Measurements from ENCODE around the gene MYL3.

The MYL3 gene

DNA sequence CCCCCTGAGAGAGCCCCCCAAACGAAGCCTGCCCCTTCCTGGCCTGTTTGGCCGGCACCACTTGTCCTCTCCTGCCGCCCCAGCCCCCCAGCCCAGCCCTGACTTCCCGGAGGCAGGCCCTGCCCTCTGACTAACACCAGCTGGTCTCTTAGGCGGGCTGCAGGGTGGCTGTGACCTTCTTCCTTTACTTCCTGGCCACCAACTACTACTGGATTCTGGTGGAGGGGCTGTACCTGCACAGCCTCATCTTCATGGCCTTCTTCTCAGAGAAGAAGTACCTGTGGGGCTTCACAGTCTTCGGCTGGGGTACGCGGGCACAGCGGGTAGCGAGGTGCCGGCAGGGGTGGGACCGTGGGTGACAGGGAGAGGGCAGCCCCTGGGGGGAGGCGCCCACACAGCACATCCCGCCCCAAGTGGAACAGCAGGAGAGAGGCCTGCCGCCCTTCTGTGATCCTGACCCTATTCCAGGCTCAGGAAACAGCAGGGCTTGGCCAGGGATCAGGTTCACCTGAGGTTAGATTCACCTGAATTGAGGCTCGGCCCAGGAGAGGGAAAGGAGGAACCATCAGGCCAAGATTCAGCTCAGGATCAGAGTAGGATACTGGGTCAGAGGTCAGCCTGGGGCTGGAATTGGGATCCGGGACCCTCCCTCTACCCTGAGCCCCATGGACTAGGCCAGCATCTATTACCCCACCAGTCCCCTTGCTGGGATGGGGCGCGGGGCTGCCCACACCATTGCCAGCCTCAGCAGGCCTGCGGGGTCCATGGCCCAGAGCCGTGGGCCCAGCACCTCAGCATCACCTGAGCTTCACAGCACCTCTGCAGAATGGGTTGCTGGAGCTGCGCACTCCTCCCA is 36.1 kb upstream of the MYL3 start:
- DNase-seq, result no peak

DNA sequence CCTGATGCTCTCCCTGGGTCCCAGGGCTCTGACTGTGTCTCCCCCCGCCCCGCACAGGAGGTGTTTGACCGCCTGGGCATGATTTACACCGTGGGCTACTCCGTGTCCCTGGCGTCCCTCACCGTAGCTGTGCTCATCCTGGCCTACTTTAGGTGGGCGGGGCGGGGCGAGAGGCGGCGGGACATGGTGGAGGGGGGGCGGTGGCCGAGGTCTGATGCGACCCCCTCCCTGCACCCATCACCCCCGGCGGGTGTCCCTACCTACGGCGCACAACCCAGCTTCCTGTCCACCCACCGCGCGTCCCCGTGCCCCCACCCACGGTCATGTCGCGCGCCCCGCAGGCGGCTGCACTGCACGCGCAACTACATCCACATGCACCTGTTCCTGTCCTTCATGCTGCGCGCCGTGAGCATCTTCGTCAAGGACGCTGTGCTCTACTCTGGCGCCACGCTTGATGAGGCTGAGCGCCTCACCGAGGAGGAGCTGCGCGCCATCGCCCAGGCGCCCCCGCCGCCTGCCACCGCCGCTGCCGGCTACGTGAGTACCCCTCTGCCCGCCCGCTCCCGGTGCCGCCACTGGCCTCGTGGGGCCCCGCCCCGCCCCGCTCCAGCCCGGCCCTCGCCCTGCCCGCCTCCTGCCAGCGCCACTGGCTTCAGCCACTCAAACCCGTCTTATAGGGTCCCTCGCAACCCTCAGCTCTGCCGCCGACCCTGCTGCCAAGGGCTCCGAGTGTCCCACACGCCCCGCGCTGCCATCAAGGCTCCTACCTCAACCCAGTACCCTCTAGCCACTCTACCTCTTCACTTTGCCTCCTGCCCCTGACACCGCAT is 35.3 kb upstream of the MYL3 start:
- no peak for DNase-seq

DNA sequence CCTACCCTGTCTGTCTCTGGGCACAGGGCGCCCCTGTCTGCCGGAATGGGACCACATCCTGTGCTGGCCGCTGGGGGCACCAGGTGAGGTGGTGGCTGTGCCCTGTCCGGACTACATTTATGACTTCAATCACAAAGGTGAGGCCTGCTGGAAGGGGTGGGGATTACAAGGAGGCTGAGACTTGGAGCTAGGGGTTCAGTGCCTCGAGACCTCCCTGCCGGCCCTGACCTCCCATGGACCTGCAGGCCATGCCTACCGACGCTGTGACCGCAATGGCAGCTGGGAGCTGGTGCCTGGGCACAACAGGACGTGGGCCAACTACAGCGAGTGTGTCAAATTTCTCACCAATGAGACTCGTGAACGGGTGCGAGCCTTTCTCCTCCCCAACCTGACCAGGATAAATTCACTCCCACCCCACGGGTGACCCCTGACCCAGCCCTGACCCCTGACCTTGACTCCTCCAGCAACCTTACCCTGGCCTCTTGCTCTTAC is 34.6 kb upstream of the MYL3 start:
- no peak for DNase-seq

DNA sequence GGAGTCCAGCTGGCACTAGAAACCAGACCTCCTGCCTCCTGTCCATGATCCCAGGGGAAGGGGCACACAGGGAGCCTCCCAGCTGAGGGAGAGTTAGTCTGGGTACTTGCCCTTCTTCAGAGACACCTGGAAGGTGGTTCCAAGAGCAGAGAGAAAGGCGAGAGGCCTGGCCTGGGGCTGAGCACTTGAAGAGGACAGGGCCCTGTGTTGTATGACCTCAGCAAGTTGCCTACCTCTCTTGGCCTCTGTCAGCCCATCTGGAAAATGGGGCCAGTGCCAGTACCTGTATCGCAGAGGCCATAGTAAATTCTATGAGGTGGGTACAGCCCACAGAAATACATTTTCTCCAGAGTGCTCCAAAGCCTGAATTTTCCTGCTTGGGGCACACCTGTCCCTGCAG is 33.8 kb upstream of the MYL3 start:
- DNase-seq, result no peak

DNA sequence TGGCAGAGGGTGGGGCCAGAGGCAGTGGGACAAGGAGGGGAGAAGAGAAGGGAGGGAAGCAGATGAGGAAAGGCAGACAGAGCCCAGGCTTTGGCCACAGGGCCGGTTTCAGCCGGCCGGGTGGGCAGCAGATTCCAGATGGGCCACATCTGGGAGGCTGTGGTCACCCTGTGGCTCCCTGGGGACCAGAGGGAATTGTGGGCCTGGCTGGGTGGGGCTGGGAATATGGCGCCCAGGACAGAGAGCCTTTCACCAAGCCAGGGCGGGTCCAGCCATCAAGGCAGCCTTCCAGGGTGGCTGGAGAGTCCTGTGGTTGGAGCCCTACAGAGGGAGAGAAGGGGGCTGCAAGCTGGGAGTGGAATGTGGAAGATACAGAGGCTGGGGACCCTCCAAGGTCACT is 33.1 kb upstream of the MYL3 start:
- DNase-seq, result no peak

DNA sequence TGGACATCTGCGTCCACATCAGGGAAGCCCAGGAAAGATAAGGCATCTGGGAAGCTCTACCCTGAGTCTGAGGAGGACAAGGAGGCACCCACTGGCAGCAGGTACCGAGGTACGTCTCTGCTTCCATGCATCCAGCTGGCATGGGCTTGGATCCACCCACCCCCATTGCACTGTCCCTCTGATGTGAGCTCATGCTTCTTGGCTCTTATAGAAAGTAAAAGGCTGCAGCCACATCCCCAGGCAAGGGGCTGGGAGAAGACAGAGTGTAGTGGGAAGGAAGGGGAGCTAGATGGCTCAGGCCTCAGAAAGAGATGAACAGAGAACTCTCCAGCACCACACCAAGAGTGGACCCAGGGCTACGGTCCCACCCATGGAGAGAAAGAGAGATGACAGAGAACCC is 32.5 kb upstream of the MYL3 start:
- DNase-seq, result no peak

DNA sequence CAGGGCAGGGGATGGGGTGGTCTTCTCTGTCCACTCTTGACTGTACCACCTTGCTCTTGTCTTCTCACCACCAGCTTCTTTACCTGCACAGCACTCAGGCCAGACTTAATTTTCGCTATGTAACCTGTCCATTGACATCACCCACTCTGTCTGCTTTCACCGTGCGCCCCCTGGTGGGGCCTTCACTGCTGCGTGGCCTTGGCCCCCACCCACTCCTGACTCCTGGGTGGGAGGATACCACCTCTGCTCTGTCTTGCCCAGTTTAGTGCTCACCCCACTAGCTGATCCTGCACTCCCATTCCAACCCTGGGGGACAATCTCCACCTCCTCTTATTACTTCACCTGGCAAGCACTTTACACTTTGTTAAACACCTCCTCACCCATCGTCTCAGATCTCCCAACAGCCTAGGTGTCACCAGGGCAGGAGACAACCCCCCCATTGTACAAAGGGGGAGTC is 32.0 kb upstream of the MYL3 start:
- DNase-seq, result peak in 1 of 2 donors; percentile 19

DNA sequence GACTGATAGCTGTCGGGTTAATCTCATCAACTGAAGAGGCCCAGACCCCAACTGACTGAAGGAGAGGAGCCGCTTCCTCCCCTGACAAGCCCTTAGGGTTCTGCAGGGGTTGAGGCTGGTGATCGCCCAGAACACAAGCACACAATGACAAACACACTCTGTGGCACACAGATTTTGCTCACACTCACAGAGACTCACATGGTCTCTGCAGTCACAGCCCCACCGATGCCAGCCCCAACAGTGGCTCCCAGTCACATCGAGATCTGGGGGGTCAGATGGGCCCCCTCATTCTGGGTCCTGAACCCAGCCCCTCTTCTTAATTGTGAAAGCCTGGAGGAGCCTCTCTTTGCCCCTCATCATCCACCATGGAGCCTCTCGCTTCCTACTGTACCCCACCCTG is 31.0 kb upstream of the MYL3 start:
- no peak for DNase-seq

DNA sequence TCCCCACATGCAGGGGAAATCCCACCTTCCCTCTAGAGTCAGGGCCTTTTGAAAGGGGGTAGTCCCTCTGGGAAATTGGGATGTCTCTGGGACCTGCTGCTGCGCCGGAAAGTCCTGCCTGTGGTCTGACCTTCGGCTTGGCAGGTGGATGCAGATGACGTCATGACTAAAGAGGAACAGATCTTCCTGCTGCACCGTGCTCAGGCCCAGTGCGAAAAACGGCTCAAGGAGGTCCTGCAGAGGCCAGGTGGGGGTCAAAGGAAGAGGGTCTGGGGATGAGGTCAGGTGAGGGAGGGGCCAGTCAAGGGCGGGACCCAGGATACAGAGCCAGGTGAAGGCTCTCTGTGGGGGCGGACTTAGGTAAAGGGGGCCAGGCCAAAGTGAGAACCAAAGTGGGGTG is 30.5 kb upstream of the MYL3 start:
- no peak for DNase-seq

DNA sequence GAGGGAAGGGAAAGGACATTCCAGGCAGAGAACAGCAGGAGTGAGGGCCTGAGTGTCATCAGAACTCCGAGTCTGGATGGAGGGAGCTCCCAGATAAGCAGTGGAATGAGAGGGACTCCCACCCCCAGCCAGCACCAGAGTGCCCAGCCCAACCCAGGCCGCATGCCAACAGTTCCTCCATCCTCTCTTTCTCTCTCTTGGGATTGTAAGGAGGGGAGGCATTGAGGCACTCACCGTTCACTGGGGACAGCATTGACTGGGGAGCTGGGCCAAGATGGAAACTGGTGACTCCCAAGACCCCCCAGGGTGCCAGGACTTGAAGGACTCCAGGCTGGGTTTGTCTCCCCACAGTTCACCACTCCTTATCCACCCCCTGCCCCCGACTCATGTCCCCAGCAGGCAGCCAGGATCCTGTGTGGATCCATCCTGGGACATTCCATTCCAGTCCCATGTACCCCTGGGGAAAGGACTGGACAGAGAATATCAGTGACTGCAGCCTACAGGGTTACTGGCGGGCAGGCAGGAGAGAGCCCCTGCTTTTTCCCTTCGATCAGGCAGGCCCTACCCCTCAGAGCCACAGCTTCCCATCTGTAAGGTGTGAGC is 30.0 kb upstream of the MYL3 start:
- no peak for DNase-seq

DNA sequence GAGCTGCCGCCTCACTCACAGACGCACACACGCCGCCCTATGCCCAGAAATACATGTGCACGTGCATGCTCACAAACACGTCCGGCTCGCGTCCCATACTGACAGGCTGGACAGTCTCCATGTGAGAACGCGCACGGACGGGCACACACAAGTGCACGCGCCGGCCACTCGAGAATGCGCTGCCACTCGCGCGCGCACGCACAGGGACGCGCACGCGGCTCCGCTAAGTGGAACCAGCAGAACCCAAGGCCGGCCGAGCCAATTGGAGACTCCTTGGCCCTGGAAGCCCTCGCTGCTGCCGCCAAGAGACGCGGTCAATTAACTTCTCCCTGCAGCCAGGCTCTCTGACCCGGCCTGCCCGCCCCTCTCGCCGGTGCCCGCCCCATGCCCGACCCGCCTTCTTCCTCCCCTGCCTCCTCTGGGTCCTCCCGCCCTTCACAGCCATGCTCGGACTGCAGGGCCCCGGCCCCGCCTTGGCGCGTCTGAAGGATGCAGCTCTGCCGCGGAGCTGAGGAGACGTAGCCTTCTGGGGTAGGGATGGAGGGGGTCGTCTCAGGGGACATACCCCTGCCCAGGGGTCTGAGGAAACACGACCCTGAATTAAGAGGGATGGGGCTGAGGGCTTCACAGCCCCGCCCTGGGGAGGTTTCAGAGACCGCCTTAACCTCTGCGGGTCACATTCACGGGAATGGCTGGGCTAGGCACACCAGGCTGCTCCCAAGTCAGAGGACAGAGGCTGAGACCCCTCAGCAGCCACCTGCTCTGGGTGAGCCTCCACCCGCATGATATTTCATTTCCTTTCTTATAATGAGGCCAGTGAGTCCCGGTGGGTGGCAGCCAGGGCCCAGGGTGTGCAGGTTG is 29.3 kb upstream of the MYL3 start:
- peak; percentile 33 to 67 for DNase-seq

DNA sequence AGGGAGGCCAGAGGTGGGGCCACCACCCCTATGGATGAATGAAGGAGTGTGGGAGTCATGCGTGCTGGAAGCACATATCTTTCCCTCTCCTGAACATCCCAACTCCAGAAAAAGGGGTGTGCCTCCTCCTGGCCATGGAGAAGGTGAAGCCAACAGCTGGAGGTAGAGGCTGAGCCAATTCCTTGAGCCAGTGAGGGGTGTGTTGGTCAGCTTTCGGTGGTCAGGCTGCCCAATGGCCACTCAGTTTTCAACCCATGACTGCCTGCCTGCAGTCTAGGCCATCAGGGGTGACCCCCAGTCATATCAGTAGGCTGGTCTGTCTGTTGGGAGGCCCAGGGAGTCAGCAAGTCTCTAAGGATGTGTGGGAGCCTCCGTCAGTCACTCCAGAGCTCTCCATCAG is 27.9 kb upstream of the MYL3 start:
- DNase-seq, result no peak

DNA sequence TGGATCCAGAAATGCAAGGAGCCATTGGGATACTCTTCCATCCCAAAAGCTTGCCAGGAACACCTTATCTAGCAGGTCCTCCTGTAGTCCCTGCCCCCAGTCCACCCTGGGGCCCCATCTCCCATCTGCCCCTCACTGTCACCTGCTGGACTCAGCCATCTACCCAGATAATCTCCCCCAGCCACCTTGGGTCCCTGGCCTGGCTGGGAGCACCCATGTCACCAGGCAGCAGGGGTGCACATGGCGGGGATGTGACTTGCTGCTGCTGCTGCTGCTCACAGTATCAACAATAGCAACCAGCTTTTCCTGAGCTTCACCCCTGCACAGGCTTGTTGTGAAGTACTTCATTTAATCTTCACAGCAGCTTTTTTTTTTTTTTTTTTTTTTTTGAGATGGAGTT is 26.9 kb upstream of the MYL3 start:
- no peak for DNase-seq

DNA sequence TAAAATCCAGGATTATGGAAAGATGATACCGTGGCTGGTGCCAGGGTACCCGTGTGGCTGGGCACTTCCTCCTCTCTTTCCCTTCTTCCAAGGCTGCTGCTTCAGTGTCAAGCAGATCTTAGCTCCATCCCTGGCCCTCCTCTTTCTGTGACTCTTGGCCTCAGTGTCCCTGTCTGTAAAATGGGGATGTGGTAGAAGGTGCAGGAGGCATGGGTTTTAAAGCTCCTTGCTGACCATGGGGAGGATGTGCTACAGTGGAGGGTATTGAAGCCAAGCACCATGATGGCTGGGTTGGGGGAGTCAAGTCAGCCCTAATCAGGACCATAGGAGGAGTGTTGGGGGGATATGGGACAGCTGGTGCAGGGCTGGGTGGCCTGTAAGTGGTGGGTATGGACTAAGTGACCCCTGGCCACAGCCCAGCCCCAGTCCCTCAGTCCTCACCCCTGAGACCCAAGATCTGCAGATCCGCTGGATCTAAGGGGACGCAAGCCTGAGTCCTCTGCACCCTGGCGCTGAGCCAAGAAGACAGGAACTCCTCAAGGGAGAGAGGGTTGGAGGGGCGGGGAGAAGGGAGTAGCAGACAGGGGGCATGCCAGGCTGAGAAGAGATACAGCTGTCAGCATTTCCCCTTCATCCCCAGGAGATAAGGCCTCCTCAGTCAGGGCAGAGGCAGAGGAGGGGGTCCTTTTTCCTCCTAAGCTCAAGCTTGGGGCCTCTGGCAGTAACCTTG is 26.3 kb upstream of the MYL3 start:
- DNase-seq, result no peak

DNA sequence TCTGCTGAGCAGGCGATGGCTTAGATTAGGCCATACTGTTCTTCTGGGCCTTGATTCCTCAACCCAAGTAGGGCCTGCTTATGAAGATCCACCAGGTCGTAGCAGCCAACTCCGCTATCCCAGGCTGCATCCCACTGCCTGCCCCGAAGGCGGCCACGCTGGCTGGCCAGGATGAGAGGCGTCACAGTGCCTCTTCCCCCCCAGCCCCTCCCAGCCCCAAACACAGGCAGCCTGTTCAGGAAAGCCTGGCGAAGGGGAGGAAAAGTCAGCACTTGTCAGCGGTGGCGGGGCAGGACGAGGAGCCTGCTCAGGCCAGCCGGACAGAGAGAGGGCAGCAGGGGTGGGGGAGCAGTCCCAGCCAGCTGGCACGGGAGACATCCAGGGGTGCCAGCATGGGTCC is 25.5 kb upstream of the MYL3 start:
- no peak for DNase-seq

DNA sequence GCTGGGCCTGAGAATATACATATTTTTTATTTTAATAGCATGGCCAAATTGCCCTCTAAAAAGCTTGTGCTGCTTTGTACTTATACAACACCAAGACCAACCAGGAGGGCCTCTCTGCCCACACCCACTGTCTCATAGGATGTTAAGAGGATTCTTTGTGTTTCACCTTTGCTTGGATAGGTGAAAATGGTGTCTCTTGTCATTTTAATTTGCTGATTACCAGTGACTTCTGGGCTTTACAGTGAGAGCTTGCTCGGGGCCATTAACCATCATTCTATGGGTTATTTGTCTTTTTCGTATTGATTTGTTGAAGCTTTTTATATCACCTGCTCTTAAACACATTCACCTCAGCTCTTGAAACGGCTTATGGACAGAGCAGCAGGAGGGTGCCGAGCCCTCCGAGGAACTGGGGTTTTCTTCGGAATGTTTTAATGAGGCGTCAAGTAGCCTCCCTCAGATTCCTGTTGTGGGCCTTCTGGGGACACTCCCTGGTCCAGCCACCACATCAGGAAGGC is 24.8 kb upstream of the MYL3 start:
- no peak for DNase-seq

DNA sequence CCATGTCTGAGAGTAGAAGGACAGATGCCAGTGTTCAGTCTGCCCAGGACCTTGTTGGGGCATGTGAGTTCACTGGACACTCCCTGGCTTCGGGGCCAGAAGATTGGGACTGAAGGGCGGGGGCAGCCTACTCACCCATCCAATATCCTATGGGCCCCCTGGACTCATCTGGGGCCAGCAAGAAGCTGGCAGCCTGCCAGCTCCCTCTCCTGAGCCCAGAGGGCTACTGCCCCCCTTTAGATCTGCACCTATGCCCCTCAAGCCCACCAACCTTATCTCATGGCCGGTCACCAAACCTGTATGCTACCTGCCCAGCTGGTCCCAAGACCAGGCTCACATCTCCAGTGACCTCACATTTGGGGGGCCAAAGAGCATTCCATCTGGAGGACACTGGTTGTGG is 22.4 kb upstream of the MYL3 start:
- no peak for DNase-seq

DNA sequence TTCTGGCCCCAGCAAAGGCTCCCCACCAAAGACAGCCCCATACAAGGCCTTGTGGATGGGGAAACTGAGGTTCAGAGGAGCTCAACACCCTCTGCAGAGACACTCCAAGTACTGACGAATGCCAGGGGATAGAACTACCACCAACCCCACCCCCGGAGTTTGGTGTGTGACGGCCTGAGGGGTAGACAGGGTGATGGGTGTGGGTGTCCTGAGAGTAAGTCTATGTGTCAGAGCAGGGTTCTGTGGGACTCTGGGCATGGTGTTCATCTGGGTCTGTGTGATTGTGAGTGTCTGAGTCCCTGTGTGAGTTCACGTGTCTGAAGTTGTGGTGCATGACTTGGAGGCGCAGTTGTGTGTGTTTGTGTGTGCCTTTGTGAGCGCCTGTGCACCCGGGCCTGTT is 21.7 kb upstream of the MYL3 start:
- DNase-seq, result no peak

DNA sequence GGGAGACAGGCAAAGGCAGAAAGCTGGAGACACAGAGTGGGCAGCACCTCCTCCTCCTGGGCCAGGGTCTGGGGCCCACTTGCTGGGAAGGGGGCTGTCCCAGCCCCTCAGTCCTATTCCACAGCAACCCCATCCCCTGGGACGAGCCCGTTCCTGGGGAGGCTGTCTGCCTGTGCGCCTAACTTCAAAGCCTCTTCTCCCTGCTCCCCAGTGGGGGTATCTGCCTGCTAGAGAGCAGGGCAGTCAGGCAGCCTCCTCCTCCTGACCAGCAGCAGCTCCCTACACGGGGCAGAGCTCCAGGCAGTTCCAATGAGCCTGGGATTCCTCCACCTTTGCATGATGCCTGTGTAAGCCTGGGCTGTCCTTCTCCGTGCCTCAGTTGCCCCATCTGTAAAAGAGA is 21.2 kb upstream of the MYL3 start:
- no peak for DNase-seq

DNA sequence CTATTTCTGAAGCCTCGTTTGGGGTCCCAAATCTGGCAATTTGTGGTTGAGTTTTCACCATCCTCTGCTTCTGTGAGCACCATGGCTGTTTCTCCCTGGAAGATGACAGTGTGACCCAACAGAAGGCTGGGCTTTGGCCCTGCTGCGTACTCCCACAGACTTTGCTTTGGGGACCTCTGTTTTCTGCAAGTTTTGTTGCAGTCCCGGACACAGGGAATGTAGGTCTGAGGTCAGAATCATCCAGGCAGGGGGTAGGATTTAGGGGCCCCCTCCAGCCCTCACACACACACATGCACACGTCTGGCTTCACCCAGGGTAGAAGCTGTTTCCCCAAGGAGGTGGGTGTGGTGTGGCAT is 20.6 kb upstream of the MYL3 start:
- no peak for DNase-seq

DNA sequence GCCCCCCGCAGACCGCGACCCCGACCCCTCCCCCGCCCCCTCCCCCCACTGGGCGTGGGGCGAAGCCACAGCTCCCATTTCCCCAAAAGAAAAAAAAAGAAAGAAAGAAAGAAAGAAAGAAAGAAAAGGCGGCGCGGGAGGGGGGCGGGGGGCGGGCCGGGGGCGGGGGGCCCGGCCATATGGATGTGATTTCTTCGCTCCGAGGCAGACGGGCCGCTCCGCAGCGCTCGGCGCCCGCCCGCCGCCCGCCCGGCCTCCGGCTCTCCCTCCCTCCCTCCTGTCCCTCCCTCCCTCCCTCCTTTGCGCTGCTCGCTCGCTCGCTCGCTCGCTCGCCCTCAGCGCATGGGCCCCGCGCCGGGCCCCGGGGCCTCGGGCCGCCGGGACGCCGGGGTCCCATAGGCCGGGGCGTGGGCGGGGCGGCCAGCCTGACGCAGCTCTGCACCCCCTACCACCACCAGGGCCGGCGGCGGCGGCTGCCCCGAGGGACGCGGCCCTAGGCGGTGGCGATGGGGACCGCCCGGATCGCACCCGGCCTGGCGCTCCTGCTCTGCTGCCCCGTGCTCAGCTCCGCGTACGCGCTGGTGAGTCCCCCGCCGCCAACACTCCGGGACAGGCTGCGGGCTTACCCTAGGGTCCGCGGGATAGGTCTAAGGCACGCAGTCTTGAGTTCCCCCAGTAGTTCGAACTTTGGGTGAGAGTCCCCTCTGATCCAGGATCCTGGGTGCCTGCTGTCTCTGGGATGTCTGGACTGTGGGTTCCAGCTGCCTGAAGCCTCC is 20.0 kb upstream of the MYL3 start:
- no peak for DNase-seq

Measured in hippocampal formation (tissue), 2 donors.